NB4 (cell line): ENCODE measurements around the gene FHIT.

Experiments used
- MYC ChIP-seq: IDR thresholded peaks from 2 replicates; pipeline ENCODE4 v1.6.1; 2011; ENCODE audit warnings: low read depth, low read length
- POLR2A ChIP-seq: IDR thresholded peaks from 2 replicates; pipeline ENCODE4 v1.6.1; 2011; ENCODE audit warnings: mild to moderate bottlenecking; ENCODE audit not compliant: insufficient read length; ENCODE audit errors: extremely low read depth
- TF ChIP-seq, protein P1 (sequence below): IDR thresholded peaks from one replicate; pipeline ENCODE4 v1.5.1; 2012; ENCODE audit warnings: low read depth, low read length
- TF ChIP-seq, protein P2 (sequence below): IDR thresholded peaks from 2 replicates; pipeline ENCODE4 v1.6.1; 2011; ENCODE audit warnings: low read depth, low read length

DNA sequence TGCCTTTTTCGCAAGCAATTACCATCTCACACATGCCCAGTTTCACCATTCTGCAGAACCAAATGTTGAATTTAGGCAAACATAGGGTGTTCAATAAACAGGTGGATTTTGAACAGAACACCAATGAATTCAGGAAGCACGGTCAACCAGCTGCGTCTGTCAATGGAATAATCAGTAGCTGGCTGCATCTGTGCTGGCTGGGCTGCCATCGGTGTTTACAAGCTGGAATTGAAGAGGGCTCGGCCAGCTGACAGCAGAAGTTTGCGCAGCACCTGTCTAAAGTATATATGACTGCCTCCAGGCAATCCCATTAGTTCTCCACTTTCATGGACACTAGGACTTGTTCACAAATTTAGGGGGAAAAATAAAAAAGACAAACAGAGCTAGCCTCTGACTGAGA lies 1205.0 kb downstream of the FHIT start:
- TF ChIP-seq, protein P1, sequence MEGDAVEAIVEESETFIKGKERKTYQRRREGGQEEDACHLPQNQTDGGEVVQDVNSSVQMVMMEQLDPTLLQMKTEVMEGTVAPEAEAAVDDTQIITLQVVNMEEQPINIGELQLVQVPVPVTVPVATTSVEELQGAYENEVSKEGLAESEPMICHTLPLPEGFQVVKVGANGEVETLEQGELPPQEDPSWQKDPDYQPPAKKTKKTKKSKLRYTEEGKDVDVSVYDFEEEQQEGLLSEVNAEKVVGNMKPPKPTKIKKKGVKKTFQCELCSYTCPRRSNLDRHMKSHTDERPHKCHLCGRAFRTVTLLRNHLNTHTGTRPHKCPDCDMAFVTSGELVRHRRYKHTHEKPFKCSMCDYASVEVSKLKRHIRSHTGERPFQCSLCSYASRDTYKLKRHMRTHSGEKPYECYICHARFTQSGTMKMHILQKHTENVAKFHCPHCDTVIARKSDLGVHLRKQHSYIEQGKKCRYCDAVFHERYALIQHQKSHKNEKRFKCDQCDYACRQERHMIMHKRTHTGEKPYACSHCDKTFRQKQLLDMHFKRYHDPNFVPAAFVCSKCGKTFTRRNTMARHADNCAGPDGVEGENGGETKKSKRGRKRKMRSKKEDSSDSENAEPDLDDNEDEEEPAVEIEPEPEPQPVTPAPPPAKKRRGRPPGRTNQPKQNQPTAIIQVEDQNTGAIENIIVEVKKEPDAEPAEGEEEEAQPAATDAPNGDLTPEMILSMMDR = no peak
- no peak for TF ChIP-seq POLR2A
- no peak for TF ChIP-seq MYC
- TF ChIP-seq, protein P2, sequence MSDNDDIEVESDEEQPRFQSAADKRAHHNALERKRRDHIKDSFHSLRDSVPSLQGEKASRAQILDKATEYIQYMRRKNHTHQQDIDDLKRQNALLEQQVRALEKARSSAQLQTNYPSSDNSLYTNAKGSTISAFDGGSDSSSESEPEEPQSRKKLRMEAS = no peak
